KMS-11 (cell line): Measurements from ENCODE around the gene YEATS2.

ENCODE experiments used
- H2AFZ ChIP-seq: fragments of 200-600 bp; sonication (generic); 2 replicates; pipeline ENCODE4 v1.6.1; 2016; ENCODE audit warnings: antibody characterized with exemption, mixed run types, low read depth
- H3K27ac ChIP-seq: fragments of 200-600 bp; sonication (generic); 2 replicates; pipeline ENCODE4 v1.6.1; 2016; ENCODE audit warnings: mild to moderate bottlenecking, mixed run types
- H3K27me3 ChIP-seq: fragments of 200-600 bp; sonication (generic); 2 replicates; pipeline ENCODE4 v1.6.1; 2017; ENCODE audit warnings: mild to moderate bottlenecking, low read depth, mixed run types, moderate library complexity; ENCODE audit not compliant: insufficient read depth
- H3K36me3 ChIP-seq: fragments of 200-600 bp; sonication (generic); 2 replicates; pipeline ENCODE4 v1.6.1; 2017; ENCODE audit warnings: mild to moderate bottlenecking, mixed run types; ENCODE audit not compliant: insufficient read depth
- H3K4me1 ChIP-seq: fragments of 200-600 bp; sonication (generic); 2 replicates; pipeline ENCODE4 v1.6.1; 2016; ENCODE audit warnings: mild to moderate bottlenecking, low read depth, mixed run types; ENCODE audit not compliant: poor library complexity, severe bottlenecking
- H3K4me2 ChIP-seq: fragments of 200-600 bp; sonication (generic); 2 replicates; pipeline ENCODE4 v1.7.0; 2016; ENCODE audit warnings: mild to moderate bottlenecking, mixed run types
- H3K4me3 ChIP-seq: fragments of 200-600 bp; sonication (generic); IDR thresholded peaks from 2 replicates; pipeline ENCODE4 v1.6.1; 2017; ENCODE audit warnings: low read depth, low read length, mixed read lengths; ENCODE audit not compliant: insufficient read depth
- H3K79me2 ChIP-seq: fragments of 200-600 bp; sonication (generic); 2 replicates; pipeline ENCODE4 v1.6.1; 2016; ENCODE audit warnings: low read depth, mixed run types; ENCODE audit not compliant: insufficient read depth
- H3K9ac ChIP-seq: fragments of 200-600 bp; sonication (generic); 2 replicates; pipeline ENCODE4 v1.6.1; 2016; ENCODE audit warnings: mild to moderate bottlenecking, mixed run types
- H4K20me1 ChIP-seq: fragments of 200-600 bp; sonication (generic); 2 replicates; pipeline ENCODE4 v1.6.1; 2016; ENCODE audit warnings: mild to moderate bottlenecking, mixed run types; ENCODE audit not compliant: insufficient read depth
- TF ChIP-seq, protein P1 (sequence below): fragments of 200-600 bp; sonication (generic); conservative IDR thresholded peaks from 2 replicates; pipeline ENCODE4 v1.6.1; 2017; ENCODE audit warnings: low read depth, mild to moderate bottlenecking, antibody characterized with exemption, low read length, moderate library complexity, mixed read lengths

YEATS2 gene

DNA sequence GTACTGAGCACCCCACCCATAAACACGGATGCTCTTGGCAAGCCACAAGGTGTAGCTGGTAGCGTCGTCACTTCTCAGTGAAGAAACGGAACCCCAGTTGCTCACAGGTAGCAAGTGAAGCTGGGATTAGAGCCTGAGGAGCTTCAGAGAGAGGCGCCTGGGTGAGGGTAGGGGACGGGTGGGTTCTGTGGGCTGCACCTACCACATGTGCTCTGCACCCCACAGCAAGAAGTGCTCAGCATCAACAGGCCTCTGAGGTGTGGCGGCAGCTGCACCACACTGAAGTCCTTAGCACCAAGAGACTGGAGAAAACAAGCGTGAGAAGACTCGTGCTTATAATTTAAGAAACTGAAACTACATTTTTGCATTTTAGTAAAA lies 118.0 kb downstream of the YEATS2 start:
- Histone ChIP-seq H3K4me2 (no peak overlapping the region), H3K79me2 (no peaks in the 10 kb centered on the region)
- TF ChIP-seq, protein P1, sequence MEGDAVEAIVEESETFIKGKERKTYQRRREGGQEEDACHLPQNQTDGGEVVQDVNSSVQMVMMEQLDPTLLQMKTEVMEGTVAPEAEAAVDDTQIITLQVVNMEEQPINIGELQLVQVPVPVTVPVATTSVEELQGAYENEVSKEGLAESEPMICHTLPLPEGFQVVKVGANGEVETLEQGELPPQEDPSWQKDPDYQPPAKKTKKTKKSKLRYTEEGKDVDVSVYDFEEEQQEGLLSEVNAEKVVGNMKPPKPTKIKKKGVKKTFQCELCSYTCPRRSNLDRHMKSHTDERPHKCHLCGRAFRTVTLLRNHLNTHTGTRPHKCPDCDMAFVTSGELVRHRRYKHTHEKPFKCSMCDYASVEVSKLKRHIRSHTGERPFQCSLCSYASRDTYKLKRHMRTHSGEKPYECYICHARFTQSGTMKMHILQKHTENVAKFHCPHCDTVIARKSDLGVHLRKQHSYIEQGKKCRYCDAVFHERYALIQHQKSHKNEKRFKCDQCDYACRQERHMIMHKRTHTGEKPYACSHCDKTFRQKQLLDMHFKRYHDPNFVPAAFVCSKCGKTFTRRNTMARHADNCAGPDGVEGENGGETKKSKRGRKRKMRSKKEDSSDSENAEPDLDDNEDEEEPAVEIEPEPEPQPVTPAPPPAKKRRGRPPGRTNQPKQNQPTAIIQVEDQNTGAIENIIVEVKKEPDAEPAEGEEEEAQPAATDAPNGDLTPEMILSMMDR: no peak

DNA sequence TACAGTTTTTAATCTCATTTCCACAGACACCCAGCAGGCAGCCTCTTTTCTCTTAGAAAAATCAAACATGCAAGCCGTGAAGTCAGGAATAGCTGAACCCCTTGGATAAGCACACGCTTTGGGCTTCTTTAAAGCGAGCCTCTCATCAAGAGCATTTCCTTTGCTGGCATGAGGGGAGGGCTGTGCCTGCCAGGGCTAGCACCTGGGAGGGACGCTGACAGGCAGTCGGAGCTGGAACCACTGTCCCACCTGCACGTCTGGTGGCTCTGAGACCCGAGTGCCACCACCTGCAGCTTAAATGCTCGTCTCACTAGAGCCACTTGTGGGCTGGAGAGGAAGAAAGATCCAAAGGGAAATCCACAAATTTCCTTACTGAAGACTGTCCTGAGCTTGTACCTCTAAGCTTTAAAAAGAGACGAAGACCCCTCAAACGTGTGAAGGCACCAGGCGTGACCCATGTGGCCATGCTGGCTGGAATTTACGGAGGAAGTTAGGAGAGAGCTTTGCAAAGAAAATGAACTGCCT lies 118.4 kb downstream of the YEATS2 start:
- Histone ChIP-seq H3K9ac (no peak overlapping the region), H3K4me3 (no peak overlapping the region), H3K27me3 (no peaks in the 10 kb centered on the region), H3K36me3 (no peaks in the 10 kb centered on the region; the same call in 1 of the 2 replicates), H2AFZ (no peak overlapping the region), H3K79me2 (no peaks in the 10 kb centered on the region), H3K4me2 (no peak overlapping the region), H3K27ac (no peak overlapping the region), H3K4me1 (no peaks in the 10 kb centered on the region), H4K20me1 (no peaks in the 10 kb centered on the region)
- TF ChIP-seq, protein P1: no peak

More for the DNA sequence above, 118.0 kb downstream of the YEATS2 start:
- no peaks in the 10 kb centered on the region; the same call in 1 of the 2 replicates for H3K36me3 ChIP-seq
- H3K9ac ChIP-seq: no peak overlapping the region
- H4K20me1 ChIP-seq: no peaks in the 10 kb centered on the region
- no peaks in the 10 kb centered on the region for H3K27me3 ChIP-seq
- H3K4me1 ChIP-seq: no peaks in the 10 kb centered on the region
- H3K4me3 ChIP-seq: no peak overlapping the region
- H3K27ac ChIP-seq: no peak overlapping the region
- H2AFZ ChIP-seq: no peak overlapping the region

DNA sequence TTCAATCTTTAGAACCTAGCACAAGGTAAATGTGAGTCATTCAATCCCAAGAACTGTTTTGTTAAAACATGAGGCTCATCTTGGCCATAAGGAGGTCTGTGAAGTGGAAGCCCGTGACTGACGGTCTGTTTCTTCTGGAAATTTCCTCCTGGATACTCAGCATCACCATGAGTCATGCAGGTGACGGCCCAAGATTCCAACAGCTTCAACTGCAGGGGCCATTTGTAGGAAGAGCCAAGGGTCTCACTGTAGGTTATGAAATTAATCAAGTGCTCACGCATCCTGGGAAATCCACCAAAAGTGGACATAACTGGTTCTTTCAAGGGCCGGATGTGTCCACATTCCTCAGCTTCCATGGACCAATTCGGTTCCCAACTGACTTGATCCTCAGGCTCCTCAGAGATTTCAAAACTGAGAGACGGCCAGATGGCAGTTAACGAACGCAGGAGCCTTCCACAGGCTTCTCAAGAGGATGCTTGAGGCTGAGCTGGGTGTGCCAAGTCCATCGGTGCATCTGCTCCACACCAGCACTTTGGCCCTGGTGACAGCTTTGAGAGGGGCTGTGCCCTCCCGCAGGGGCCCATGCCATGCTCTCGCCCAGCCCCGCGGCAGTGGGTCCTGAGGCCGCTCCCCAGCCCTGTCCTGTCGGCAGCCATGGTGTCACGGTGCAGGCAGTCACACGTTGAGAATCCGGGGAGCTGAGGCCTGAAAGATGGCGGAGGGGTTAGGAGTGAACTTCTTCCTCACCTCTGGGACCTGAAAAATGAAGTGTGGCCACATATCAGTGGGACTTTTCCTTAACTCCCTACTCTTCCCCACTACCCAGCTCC lies 119.3 kb downstream of the YEATS2 start:
- TF ChIP-seq, protein P1: no peak
- Histone ChIP-seq H3K9ac (no peak overlapping the region), H3K79me2 (no peaks in the 10 kb centered on the region)

DNA sequence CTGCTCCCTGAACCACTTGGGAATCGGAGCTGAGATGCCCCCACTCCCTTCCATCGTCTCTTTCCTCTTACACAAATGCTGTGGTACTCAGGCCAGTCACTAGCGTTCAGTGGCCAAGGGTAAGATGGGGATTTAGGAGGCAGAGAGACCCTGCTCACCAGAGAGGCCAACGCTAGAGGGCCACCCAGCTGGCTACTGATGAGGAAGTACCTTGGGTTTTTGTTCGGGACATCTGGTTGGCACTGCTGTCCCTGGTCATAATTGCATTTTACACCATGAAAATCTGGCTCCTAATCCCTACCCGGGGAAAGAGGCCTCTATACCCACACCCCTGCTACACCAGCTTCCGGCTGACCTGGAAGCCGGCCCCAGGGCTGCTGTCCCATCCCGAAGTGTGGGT lies 120.0 kb downstream of the YEATS2 start:
- no peak overlapping the region for H3K9ac ChIP-seq
- no peak overlapping the region for H3K27ac ChIP-seq
- no peaks in the 10 kb centered on the region for H4K20me1 ChIP-seq
- no peak overlapping the region for H2AFZ ChIP-seq
- no peak overlapping the region for H3K4me3 ChIP-seq
- no peak overlapping the region for H3K4me2 ChIP-seq
- H3K36me3 ChIP-seq: no peaks in the 10 kb centered on the region; the same call in 1 of the 2 replicates
- no peaks in the 10 kb centered on the region for H3K4me1 ChIP-seq
- H3K27me3 ChIP-seq: no peaks in the 10 kb centered on the region
- TF ChIP-seq, protein P1: no peak
- H3K79me2 ChIP-seq: no peaks in the 10 kb centered on the region

More for the DNA sequence above, 119.3 kb downstream of the YEATS2 start:
- no peaks in the 10 kb centered on the region for H4K20me1 ChIP-seq
- H3K27ac ChIP-seq: no peak overlapping the region
- H3K27me3 ChIP-seq: no peaks in the 10 kb centered on the region
- no peak overlapping the region for H3K4me2 ChIP-seq
- H3K36me3 ChIP-seq: no peaks in the 10 kb centered on the region; the same call in 1 of the 2 replicates
- H3K4me1 ChIP-seq: no peaks in the 10 kb centered on the region
- H2AFZ ChIP-seq: no peak overlapping the region
- no peak overlapping the region for H3K4me3 ChIP-seq
